Heart right ventricle (tissue), 16 donors: ENCODE measurements around the gene PSD4. TPM values are rescaled to one million over a fixed set of nuclear protein-coding genes. Genes with fewer than 3 reads are reported as not detected.

Source experiments
- ATAC-seq, 8 donors: fragments of 200-7000 bp; cut with Tn5 transposase; one replicate each; pipeline ENCODE4 v1.9.1; 2020; ENCODE audit warnings: mild to moderate bottlenecking in 8 of 8, moderate library complexity in 8 of 8, moderate number of reproducible peaks in 1 of 8
- DNase-seq, 2 donors: peaks; one replicate each; pipeline ENCODE4 v3.0.0-alpha.2; 2020
- H3K27ac ChIP-seq, 10 donors: fragments of 200-600 bp; sonication (generic) in 2 of 10; one replicate each; pipeline versions ENCODE4 v1.5.0 to v1.8.0; 2020 to 2022; ENCODE audit warnings: mild to moderate bottlenecking in 3 of 10
- H3K27me3 ChIP-seq, 7 donors: fragments of 200-600 bp; one replicate each; pipeline ENCODE4 v1.8.0; 2021 to 2022; ENCODE audit warnings: mild to moderate bottlenecking in 2 of 7
- H3K36me3 ChIP-seq, 9 donors: fragments of 200-600 bp; sonication (generic) in 1 of 9; one replicate each; pipeline versions ENCODE4 v1.5.0 to v1.8.0; 2020 to 2022; ENCODE audit warnings: mild to moderate bottlenecking in 2 of 9
- H3K4me1 ChIP-seq, 9 donors: fragments of 200-600 bp; sonication (generic) in 1 of 9; one replicate each; pipeline versions ENCODE4 v1.5.0 to v1.8.0; 2020 to 2022; ENCODE audit warnings: mild to moderate bottlenecking in 4 of 9
- H3K4me3 ChIP-seq, 10 donors: fragments of 200-600 bp; sonication (generic) in 2 of 10; one replicate each; pipeline versions ENCODE4 v1.5.0 to v1.8.0; 2020 to 2022; ENCODE audit warnings: mild to moderate bottlenecking in 7 of 10, moderate library complexity in 2 of 10
- H3K9me3 ChIP-seq, 11 donors: fragments of 200-600 bp in 10 of 11; sonication (generic) in 2 of 11; one replicate each; pipeline versions ENCODE4 v1.5.0 to v1.8.0; 2013 to 2022; ENCODE audit warnings: mild to moderate bottlenecking in 2 of 11, control low read depth in 1 of 11, moderate library complexity in 1 of 11
- WGBS, 2 donors: extraction: QIAGEN DNeasy Blood & Tissue Kit; methylation state at CpG; one replicate each; pipeline ENCODE4 v1.1.7; 2013; ENCODE audit warnings: inconsistent platforms in 1 of 2; 5-methylcytosine and 5-hydroxymethylcytosine counted together
- intact Hi-C, 10 donors: fragments of 100-400 bp; cut with DNase I; formaldehyde crosslinking; loops; one replicate each; pipeline versions ENCODE4 v1.11.1 to v1.14.2; 2022
- polyA plus RNA-seq, 2 donors: library from polyadenylated mRNA; stranded (reverse); fragments of 200-250 nt; gene quantifications; one replicate each; pipeline ENCODE4 v1.2.3, GENCODE V29; 2013
- total RNA-seq, 10 donors: library from RNA; stranded (reverse); fragmentation: NEBNext Ultra II Directional in 3 of 10; extraction: Animal tissue kit (Norgen Biotek cat#: 25700) in 3 of 10; gene quantifications; one replicate each; pipeline versions ENCODE4 v1.2.1 to v1.2.4, GENCODE V29; 2021 to 2023
- TF ChIP-seq, protein P1 (sequence below), 9 donors: fragments of 200-600 bp; sonication (generic) in 2 of 9; IDR thresholded peaks; one replicate each; pipeline versions ENCODE4 v1.5.0 to v1.8.0; 2021 to 2022; ENCODE audit warnings: antibody characterized with exemption in 9 of 9, mild to moderate bottlenecking in 5 of 9, moderate library complexity in 1 of 9
- donor health status: Arrhythmogenic right ventricular cardiomyopathy.
- donor health status: ischemic (EF 13 %, LVEDD 7.1; RV severe dilation, severe dysfunction).
- donor health status: healthy with polysubstance abuse.
- donor health status: DM: no; HTN: yes; CAD: no.
- donor health status: DM: no; HTN: no; CAD: no.
- donor health status: ischemic (EF 25% LVEDD 6.9; RV normal size, moderate dysfunction).
- donor health status: ischemic (EF 25% LVEDD 5.7; RV mildly dilated, moderate dysfunction).
- donor health status: healthy.
- donor health status: DM: yes; HTN: yes; CAD: no.
- donor health status: Ischemic cardiomyopathy.
- donor health status: ischemic (EF 35%, LVEDD 5.7; RV mildly dilated, moderate dysfunction).
- donor health status: nonischemic (EF 11% LVEDD 7.7; RV severe dilation, severe dysfunction).
- donor health status: DM: yes; HTN: yes; CAD: no.
- donor health status: PGD.
- donor health status: ischemic (EF 29% LVEDD 5.4; RV normal size, mild dysfunction).
- donor health status: nonischemic (EF 23%, LVEDD 6.1; RV moderate dilation, normal function).

PSD4 gene
- total and polyA plus RNA-seq, 12 donors = 1.0 to 13.0 (median 1.7) TPM

DNA sequence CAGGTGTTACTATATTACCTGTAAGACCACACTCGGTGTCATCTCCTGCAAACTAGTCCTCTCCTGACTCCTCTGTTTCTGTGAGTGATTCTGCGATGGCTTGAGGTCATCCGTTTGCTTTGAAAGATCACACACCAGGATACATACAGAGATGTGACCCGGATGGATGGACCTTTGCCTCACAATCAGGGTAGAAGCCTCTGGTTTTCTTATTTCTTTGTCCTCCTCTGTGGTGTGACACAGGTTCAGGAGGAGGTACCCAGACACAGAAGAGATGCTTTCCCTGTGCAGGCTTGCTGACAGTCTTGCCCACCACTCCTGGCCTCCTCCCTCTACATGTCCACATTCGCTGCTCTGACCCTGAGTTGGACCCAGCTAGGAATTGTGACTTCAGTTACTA, 34.6 kb downstream of the PSD4 start:
- intact Hi-C loops = loop anchor here in 1 of 10 donors (5.0 kb wide), 1 partner anchor 39 kb away; no protein-coding TSS in a partner anchor

DNA sequence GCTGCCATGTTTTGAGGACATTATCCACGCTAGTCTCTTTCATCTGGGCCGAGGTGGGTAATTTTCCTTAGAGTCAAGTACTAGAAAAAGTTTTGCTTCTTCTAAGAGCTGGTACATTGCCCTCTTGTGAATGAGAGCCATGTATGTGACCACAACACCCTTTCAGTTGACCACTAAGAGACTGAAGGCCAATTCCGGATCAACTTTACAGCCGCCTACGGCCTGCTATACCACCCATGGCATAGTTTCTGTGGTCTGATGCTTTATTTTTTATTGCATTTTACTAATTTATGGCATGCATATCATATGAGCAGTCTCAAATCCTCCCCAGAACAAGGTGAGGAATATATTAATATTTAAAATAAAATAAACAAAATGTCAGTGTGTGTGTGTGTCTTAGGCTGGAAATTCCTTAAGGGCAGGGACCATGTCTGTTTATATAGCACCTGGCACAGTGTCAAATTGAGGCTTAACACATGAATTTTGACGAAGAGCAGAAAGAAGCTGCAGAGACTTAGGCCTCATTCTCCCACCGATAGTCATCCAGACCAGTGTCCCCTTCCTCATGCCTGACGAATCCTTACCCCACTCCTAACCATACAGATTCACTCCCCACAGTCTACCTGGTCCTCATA, 35.4 kb downstream of the PSD4 start:
- H3K27ac ChIP-seq = no peak overlapping the region
- WGBS, 2 donors = 83 to 87% methylated on average over 8 of the region's 8 CpGs
- H3K36me3 ChIP-seq = no peaks in the 10 kb centered on the region
- no peak for ATAC-seq
- no peaks in the 10 kb centered on the region for H3K27me3 ChIP-seq
- intact Hi-C loops = loop anchor here in 1 of 10 donors (5.0 kb wide), 1 partner anchor 38 kb away; no protein-coding TSS in a partner anchor
- peaks cover 7 to 27% (median 23%) of the 10 kb centered on the region in 9 donors for H3K4me1 ChIP-seq
- no peak for DNase-seq
- no peak overlapping the region for H3K4me3 ChIP-seq
- TF ChIP-seq, protein P1, sequence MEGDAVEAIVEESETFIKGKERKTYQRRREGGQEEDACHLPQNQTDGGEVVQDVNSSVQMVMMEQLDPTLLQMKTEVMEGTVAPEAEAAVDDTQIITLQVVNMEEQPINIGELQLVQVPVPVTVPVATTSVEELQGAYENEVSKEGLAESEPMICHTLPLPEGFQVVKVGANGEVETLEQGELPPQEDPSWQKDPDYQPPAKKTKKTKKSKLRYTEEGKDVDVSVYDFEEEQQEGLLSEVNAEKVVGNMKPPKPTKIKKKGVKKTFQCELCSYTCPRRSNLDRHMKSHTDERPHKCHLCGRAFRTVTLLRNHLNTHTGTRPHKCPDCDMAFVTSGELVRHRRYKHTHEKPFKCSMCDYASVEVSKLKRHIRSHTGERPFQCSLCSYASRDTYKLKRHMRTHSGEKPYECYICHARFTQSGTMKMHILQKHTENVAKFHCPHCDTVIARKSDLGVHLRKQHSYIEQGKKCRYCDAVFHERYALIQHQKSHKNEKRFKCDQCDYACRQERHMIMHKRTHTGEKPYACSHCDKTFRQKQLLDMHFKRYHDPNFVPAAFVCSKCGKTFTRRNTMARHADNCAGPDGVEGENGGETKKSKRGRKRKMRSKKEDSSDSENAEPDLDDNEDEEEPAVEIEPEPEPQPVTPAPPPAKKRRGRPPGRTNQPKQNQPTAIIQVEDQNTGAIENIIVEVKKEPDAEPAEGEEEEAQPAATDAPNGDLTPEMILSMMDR (IDR thresholded peaks at IDR 0.05) = no peak
- H3K9me3 ChIP-seq = no peaks in the 10 kb centered on the region

More for the DNA sequence above, 34.6 kb downstream of the PSD4 start:
- TF ChIP-seq, protein P1 (IDR thresholded peaks at IDR 0.05) = no peak
- no peaks in the 10 kb centered on the region for H3K36me3 ChIP-seq
- no peak overlapping the region for H3K27ac ChIP-seq
- H3K4me3 ChIP-seq = no peak overlapping the region
- ATAC-seq (no peak), DNase-seq (no peak)
- H3K4me1 ChIP-seq = peaks cover 7 to 30% (median 23%) of the 10 kb centered on the region in 9 donors
- WGBS, 2 donors = 93% methylated on average over 5 of the region's 5 CpGs
- no peaks in the 10 kb centered on the region for H3K9me3 ChIP-seq
- H3K27me3 ChIP-seq = no peaks in the 10 kb centered on the region

DNA sequence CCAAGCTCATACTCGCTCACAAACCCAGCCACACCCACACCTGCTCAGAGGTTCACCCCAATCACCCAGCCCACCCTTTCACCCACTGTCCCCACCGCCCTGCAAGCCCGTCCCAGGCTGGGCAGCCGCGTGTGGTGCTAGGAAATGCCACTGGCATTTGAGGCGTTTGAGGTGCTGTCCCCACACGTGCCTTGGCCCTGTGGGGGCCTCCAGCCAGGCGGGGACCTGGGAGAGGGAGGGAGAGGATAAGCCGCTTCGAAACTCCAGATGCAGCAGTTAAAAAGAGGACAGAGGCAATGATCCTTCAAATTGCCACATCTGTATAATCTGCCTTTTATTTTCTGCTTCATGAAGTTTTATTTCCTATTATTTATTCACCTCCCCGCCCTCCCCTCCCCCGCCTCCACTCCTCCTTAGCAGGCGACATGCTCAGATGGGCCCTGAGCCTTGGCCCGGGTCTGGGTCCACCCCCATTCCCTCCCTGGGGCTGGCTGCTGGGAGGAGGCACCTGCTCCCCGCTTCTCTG, 35.9 kb downstream of the PSD4 start:
- 84 to 86% methylated on average over 15 of the region's 15 CpGs for WGBS, 2 donors
- intact Hi-C loops = loop anchor here in 2 of 10 donors (5.0 kb wide), 2 partner anchors 38 to 158 kb away; no protein-coding TSS in a partner anchor

More for the DNA sequence above, 35.9 kb downstream of the PSD4 start:
- no peak for ATAC-seq
- Histone ChIP-seq H3K36me3 (no peaks in the 10 kb centered on the region), H3K27me3 (no peaks in the 10 kb centered on the region), H3K27ac (no peak overlapping the region), H3K4me1 (peaks cover 7 to 25% (median 23%) of the 10 kb centered on the region in 9 donors), H3K9me3 (no peaks in the 10 kb centered on the region), H3K4me3 (no peak overlapping the region)
- no peak for DNase-seq
- TF ChIP-seq, protein P1 (IDR thresholded peaks at IDR 0.05) = no peak
